HG03045 (cell line): ENCODE measurements around the gene CD3E.
"Not testable (repeated sequence)": the region's sequence is repeated elsewhere in the genome, so short reads cannot be mapped to it uniquely, and the experiment has no call there.

Source experiments
- ATAC-seq: cut with Tn5 transposase; IDR thresholded peaks from one replicate; pipeline ENCODE4 v1.9.1; 2021; ENCODE audit warnings: mild to moderate bottlenecking, moderate library complexity; ENCODE audit not compliant: unreplicated experiment

Gene CD3E

DNA sequence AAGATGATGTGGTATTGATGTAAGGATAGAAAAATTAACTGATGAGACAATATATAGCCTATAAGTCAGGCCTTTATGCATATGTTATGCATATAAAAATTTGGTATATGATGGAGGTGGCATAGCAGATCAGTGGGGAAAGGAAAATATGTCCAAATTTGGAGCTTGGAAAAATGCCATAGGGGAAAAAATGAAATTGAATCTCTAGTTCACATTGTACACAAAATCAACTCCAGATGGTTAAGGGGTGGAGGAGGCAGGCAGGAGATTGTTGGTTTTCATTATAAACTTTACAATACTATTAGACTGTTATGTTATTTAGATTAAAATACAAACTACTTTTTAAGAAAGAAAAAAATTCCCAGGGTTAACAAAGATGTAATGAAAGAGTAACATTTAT, 15.1 kb upstream of the CD3E start:
- ATAC-seq: no peak

DNA sequence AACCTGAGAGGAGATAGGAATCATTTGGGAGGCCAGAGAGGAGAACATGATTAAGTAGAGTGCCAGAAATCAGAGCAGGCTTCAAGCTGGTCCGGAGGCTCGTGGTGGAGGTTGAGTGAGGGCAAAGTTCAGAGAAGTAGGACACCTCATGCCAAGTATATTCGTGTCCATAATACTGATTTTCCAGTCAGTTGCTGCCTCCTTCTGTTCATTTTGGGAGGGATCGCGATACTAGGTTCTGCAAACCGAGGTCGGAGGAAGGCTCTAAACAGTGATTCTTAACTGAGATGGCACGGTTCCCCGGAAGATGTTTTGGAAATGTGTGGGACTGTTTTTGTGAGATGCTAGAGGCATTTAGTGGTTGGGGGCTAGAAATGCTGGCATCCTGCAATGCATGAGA, 13.6 kb upstream of the CD3E start:
- no peak for ATAC-seq

- ATAC-seq: no peak
Measured at GRCh38 chr11:118291477-118292135, 12.9 kb upstream of the CD3E start.

DNA sequence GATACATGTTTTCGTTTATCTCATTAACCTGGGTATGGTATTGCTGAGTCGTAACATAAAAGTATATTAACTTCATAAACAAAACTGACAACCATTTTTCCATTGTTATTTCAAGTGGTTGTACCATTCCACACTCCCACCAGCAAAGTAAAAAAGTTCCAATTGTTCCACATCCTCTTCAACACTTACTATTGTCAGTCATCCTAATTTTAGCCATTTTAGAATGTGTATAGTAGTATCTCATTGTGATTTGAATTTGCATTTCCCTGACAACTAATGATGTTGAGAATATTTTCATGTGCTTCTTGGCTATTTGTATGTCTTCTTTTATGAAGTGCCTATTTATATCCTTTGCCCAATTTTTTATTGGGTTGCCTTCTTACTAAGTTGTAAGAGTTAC, 10.5 kb upstream of the CD3E start:
- no peak for ATAC-seq

DNA sequence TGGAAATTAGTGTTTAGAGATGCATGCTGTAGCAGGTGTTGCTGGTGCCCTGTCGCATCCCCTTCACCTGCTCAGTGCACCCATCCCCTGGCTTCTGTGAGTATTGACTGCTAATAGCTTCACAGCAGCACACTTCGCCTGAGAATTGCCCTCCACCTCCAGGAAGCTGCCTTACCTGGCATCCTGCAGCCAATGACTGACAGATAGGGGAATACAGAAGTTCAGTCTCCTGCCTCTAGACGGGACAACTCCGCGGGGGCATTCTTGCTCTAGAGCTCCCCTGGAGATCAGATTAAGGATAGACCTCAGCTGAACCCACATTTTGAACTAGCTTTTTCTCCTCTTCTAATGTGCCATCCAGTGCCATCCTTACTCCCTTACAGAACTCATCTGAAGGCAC, 9.3 kb upstream of the CD3E start:
- no peak for ATAC-seq

GRCh38 chr11:118295815-118296454, 8.6 kb upstream of the CD3E start:
- ATAC-seq: no peak

DNA sequence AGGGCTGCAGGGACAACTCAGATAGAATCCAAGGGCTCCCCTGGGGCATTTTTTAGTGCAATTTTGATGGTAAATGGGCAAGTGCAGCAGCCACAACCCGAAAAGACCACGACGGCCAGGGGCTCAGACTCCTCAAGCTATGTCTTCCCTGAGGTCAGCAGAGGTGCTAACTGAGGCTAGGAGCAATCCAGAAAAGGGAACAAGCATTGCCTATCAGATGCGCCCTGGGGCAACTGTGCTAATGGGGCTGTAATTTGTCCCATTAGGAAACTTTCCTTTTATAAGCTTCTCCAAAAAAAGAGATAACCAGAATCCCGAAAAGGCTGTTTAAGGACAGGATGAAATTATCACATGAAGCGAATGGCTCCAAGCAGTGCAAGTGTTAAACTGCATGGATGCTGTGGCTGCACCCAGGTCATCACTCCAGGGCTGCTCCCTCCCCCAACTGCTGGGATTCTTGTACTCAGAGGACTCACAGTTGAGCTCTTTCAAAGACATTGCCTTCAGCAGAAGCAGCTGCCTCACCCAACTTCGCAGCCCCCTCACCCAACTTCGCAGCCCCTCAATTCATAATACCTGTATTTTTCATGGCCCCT, 2.8 kb upstream of the CD3E start:
- no peak for ATAC-seq

- ATAC-seq: no peak
Measured at GRCh38 chr11:118304227-118304567, 333 bp upstream of the CD3E start.

GRCh38 chr11:118305726-118306125, 1.2 kb downstream of the CD3E start:
- no peak for ATAC-seq

GRCh38 chr11:118306556-118306955, 2.0 kb downstream of the CD3E start:
- no peak for ATAC-seq

DNA sequence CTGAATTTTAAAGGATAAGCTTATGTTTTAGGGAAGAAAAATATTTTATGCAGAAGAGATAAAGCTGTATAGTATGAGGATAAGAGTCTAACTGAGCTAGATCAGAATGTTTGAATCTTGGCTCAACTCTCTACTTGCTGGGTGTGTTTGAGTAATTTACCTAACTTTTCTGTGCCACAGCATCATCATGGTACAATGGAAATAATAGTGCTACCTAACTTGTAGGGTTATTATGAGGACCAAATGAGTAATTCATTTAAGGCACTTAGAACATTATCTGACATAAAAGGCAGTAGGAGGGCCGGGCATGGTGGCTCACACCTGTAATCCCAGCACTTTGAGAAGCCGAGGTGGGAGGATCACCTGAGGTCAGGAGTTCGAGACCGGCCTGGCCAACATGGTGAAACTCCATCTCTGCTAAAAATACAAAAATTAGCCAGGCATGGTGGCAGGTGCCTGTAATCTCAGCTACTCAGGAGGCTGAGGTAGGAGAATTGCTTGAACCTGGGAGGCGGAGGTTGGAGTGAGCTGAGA, 4.5 kb downstream of the CD3E start:
- ATAC-seq: not testable (repeated sequence)

DNA sequence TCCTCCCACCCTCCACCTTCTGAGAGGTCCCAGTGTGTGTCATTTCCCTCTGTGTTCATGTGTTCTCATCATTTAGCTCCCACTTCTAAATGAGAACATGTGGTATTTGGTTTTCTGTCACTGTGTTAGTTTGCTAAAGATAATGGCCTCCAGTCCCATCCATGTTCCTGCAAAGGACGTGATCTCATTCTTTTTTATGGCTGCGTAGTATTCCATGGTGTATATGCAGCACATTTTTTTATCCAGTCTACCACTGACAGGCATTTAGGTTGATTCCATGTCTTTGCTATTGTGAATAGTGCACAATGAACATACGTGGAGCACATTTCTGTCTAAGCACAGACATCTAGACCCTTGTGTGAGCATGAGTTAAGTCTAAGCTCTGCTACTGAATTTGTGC, 5.7 kb downstream of the CD3E start:
- no peak for ATAC-seq

GRCh38 chr11:118310781-118311485, 6.4 kb downstream of the CD3E start:
- ATAC-seq: no peak

- no peak for ATAC-seq
Measured at GRCh38 chr11:118311518-118311917, 7.0 kb downstream of the CD3E start.

GRCh38 chr11:118312328-118312727, 7.8 kb downstream of the CD3E start:
- no peak for ATAC-seq

- no peak for ATAC-seq
Measured at GRCh38 chr11:118313242-118313641, 8.7 kb downstream of the CD3E start.

DNA sequence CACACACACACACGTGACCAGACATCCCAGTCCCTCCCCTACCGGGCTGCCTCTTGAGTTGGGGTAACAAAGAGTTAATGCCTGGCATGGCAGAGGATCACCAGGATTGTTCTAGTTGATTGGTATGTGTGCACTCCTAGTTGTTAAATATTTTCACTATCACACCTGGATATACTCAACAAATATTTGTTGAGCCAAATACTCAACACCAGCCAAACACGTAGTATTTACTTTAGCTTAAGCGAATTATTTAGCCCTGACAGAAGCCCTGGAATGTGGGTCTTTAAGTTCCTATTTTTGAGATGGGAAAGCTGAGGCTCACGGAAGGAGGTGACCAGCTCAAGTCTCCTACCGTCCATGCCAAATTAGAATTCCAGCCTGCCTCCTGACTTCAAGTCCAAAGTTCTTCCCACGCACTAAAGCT, 10.5 kb downstream of the CD3E start:
- no peak for ATAC-seq

- ATAC-seq: no peak
Measured at GRCh38 chr11:118318124-118318523, 13.6 kb downstream of the CD3E start.

DNA sequence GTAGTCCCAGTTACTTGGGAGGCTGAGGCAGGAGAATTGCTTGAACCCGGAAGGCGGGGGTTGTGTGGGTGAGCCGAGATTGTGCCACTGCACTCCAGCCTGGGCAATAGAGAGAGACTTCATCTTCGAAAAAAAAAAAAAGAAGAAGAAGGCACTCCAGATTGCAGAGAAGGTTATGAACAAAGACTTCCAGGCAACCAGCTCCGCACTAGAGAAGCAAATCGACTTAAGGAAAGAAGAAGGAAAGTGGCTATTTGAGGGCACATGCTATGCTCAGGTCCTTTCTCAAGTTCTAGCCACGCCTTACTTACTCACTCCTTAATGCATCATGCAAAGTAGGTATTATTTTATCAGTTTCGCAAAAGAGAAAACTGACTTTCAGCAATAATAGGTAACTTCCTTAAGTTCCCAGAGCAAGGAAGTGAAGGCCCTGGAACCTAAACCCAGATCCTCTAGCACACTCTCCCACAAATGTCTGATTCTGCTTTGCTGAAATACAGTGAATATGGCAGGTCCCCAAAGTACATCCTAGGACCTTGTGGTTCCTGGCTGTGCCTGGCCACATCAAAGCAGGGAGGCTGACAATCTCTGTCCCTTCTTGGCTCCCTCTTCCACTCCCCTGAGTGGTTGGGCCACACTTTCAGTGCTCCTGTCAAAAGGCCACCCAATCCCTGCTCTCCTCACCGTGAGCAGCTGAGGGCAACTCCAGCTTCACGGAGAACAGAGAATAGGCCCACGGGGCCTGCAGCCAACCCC, 14.2 kb downstream of the CD3E start:
- no peak for ATAC-seq

DNA sequence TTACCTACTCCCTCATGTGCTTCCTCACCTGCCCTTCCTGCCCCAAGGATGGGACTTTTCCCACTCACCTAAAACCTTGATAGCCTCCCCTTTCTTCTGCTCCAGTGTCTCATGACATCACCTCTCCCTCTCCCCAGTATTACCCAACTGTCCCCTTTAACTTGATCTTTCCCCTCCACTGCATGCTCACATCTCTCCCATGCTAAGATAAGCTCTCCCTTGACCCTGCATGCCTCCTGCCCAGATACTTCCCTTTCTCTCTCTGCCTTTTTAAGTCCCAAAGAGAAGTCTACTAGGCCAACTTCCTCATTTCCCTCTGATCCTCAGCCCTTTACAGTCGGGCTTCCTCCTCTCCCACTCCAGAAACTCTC, 14.8 kb downstream of the CD3E start:
- no peak for ATAC-seq

DNA sequence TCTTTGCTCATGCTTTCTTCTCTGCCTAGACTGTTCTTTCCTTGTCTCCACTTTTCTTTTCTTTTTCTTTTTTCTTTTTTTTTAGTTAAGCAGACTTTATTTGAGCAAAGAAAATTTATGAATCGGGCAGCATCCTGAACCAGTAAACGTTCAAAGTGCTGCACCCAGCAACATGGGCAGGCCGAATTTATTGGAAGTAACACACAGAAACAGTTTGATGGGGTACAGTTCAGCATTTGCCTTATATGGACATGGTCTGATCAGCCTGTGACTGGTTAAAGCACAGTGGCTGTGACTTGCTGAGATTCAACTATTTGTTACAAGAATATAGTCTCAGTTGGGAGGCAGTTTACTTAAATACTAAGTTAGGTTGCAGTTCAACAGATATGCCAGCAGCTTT, 16.0 kb downstream of the CD3E start:
- ATAC-seq: no peak
